Progenitor cell of endocrine pancreas (in vitro differentiated cells): ENCODE data around the gene ADAMTSL1. TPM values are rescaled to one million over a fixed set of nuclear protein-coding genes. Genes with fewer than 3 reads are reported as not detected.

Experiments used
- DNase-seq: peaks from one replicate; pipeline ENCODE4 v3.0.0; 2021; ENCODE audit warnings: low spot score; ENCODE audit not compliant: unreplicated experiment
- H3K27ac Mint-ChIP-seq: 2 replicates; pipeline ENCODE4 v1.8.0; 2021; ENCODE audit warnings: mild to moderate bottlenecking, moderate library complexity, mixed read lengths
- H3K27me3 Mint-ChIP-seq: 2 replicates; pipeline ENCODE4 v1.8.0; 2021; ENCODE audit warnings: mixed read lengths
- H3K36me3 Mint-ChIP-seq: 2 replicates; pipeline ENCODE4 v1.8.0; 2022; ENCODE audit warnings: mixed read lengths; ENCODE audit not compliant: insufficient read depth
- H3K4me1 Mint-ChIP-seq: 2 replicates; pipeline ENCODE4 v1.8.0; 2021; ENCODE audit warnings: low read depth, mixed read lengths
- H3K4me3 Mint-ChIP-seq: 2 replicates; pipeline ENCODE4 v1.8.0; 2021; ENCODE audit warnings: low read depth, mild to moderate bottlenecking, moderate library complexity, mixed read lengths
- H3K9me3 Mint-ChIP-seq: 2 replicates; pipeline ENCODE4 v1.8.0; 2021; ENCODE audit warnings: low read depth, mixed read lengths
- total RNA-seq: library from RNA; stranded (reverse); gene quantifications from 2 replicates; pipeline ENCODE4 v1.2.1, GENCODE V29; 2021
- TF ChIP-seq, protein P1 (sequence below): fragments of 200-600 bp; sonication (generic); IDR thresholded peaks from one replicate; pipeline ENCODE4 v1.5.0; 2021; ENCODE audit warnings: antibody characterized with exemption, mild to moderate bottlenecking; ENCODE audit not compliant: unreplicated experiment

ADAMTSL1 gene
- total RNA-seq, 1 donor from 2014 or later: 2.1 TPM

DNA sequence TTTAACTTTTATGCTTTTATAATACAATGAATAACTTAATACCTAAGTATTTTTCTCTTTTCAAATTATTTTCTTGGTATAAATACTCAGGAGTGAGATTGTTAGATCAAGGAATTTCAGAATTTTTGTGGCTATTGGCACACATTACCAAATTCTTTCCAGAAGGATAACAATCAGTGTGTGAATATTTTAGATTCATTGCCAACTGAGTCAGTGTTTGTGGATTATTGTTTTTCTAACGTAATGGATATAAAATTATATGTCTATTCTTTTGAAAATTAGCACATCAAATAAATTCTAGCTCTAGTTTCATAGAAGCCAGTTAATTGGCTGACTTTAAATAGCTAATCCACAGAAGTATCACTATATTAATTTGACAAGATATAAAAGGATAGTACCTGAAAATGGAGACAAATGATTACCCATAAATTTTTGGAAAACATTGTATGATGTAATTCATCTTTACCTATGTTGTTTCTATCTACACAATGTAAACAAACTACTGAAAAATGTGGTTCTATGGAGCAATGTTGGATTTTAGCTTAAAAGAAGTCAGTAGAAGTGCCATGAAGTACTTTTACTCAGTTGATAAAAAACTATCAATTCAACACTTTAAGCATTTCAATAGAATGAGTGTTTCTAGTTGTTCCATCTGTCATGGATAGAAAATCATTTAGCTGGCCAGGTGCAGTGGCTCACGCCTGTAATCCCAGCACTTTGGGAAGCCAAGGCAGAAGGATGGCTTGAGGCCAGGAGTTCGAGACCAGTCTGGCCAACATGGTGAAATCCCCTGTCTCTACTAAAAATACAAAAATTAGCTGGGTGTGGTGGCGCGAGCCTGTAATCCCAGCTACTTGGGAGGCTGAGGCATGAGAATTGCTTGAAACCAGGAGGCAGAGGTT is 185.1 kb downstream of the ADAMTSL1 start:
- Mint-ChIP-seq H3K4me1 (no peaks in the 10 kb centered on the region), H3K27me3 (no peaks in the 10 kb centered on the region), H3K4me3 (no peak overlapping the region), H3K27ac (no peak overlapping the region), H3K36me3 (no peaks in the 10 kb centered on the region), H3K9me3 (no peaks in the 10 kb centered on the region)
- TF ChIP-seq, protein P1, sequence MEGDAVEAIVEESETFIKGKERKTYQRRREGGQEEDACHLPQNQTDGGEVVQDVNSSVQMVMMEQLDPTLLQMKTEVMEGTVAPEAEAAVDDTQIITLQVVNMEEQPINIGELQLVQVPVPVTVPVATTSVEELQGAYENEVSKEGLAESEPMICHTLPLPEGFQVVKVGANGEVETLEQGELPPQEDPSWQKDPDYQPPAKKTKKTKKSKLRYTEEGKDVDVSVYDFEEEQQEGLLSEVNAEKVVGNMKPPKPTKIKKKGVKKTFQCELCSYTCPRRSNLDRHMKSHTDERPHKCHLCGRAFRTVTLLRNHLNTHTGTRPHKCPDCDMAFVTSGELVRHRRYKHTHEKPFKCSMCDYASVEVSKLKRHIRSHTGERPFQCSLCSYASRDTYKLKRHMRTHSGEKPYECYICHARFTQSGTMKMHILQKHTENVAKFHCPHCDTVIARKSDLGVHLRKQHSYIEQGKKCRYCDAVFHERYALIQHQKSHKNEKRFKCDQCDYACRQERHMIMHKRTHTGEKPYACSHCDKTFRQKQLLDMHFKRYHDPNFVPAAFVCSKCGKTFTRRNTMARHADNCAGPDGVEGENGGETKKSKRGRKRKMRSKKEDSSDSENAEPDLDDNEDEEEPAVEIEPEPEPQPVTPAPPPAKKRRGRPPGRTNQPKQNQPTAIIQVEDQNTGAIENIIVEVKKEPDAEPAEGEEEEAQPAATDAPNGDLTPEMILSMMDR: no peak
- no peak for DNase-seq

DNA sequence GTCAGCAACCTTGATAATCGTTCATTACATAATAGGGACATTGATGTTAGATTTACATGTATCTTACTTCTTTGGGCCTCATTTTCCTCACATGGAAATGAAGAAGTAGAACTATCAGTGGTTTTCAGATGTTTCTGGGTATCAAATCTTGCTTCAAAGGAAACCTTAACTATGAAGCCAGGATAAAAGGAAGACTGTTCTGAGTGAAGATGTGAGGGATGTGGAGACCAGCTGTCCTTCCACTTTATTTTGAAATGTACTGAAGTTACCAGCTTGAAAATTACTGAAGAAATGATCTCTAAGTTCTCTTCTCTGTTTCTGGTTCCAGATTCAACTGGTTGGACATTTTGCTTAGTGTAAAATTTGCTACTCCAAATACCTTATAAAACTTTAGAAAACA is 186.0 kb downstream of the ADAMTSL1 start:
- Mint-ChIP-seq H3K36me3 (no peaks in the 10 kb centered on the region), H3K9me3 (no peaks in the 10 kb centered on the region), H3K4me1 (no peaks in the 10 kb centered on the region), H3K4me3 (no peak overlapping the region), H3K27me3 (no peaks in the 10 kb centered on the region), H3K27ac (no peak overlapping the region)
- no peak for DNase-seq
- TF ChIP-seq, protein P1: no peak

DNA sequence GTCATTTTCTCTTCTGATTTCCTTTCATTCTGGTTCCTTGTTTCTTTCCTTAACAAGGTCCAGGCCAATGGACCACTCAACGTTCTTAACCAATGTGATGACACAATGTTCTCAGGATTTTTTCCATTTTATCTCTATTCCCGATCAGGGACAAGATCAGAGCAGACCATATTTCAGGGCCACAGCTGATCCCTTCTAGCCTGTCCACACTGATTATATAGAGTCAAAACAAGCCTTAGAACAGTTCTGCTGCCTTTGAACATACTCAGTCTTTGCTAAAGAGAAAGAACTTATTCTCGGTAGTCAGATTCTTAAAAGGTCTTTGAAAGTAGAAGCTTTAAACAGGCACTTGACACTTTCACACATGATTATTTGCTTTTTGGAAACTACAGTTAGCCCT is 188.4 kb downstream of the ADAMTSL1 start:
- Mint-ChIP-seq H3K36me3 (no peaks in the 10 kb centered on the region), H3K4me3 (no peak overlapping the region), H3K27me3 (no peaks in the 10 kb centered on the region), H3K9me3 (no peaks in the 10 kb centered on the region), H3K27ac (no peak overlapping the region), H3K4me1 (no peaks in the 10 kb centered on the region)
- TF ChIP-seq, protein P1: no peak
- no peak for DNase-seq

DNA sequence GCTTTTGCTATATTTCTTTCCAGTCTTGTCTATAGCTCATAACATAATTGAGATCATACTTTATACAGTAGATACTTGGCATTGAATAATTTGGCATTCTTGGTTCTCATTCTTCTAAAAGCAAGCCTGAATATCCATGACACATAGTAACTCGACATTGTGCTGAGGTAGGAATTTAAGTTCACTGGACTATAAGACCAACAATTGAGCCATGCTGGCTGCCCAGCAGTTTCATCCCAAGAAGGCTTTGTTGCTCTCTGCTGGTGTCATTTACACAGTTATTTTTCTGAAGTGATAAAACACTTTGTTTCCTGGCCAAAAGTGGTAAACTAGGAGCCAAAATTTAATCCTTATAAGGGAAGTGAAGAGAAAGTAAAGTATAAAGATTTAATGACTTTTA is 192.0 kb downstream of the ADAMTSL1 start:
- TF ChIP-seq, protein P1: no peak
- no peaks in the 10 kb centered on the region for H3K27me3 Mint-ChIP-seq
- DNase-seq: no peak
- H3K36me3 Mint-ChIP-seq: no peaks in the 10 kb centered on the region
- peaks cover 7% of the 10 kb centered on the region for H3K4me1 Mint-ChIP-seq
- H3K4me3 Mint-ChIP-seq: no peak overlapping the region
- H3K9me3 Mint-ChIP-seq: no peaks in the 10 kb centered on the region
- H3K27ac Mint-ChIP-seq: no peak overlapping the region

DNA sequence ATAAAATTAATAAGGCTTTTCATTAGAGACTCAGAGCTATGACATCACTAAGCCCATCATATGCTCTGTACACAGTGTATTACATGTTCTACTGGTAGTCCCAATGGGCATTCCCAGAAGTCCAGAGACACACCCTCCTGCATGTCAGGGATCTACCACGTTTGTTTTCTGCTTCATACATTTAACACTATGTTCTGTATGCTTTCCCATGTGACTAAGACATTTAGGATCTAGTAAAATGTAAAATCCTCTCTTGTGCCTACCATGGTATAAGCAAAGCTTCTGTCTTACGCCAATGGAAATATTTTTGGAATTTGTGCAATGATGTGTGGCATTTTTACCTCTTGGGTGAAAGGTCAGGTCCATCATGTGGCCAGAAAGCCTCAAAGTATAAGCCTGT is 192.4 kb downstream of the ADAMTSL1 start:
- Mint-ChIP-seq H3K4me3 (no peak overlapping the region), H3K36me3 (no peaks in the 10 kb centered on the region), H3K4me1 (peaks cover 7% of the 10 kb centered on the region), H3K27me3 (no peaks in the 10 kb centered on the region), H3K9me3 (no peaks in the 10 kb centered on the region), H3K27ac (no peak overlapping the region)
- no peak for DNase-seq
- TF ChIP-seq, protein P1: no peak
